A549 (cell line): ENCODE measurements around the gene EHD2.

Experiments
- CTCF ChIP-seq: fragments of >200 bp; sonication (Bioruptor Twin); formaldehyde crosslinking; IDR thresholded peaks from 3 replicates; pipeline ENCODE4 v1.5.1; 2016
- E2F6 ChIP-seq: IDR thresholded peaks from 2 replicates; pipeline ENCODE4 v1.6.1; 2012; ENCODE audit warnings: low read depth, borderline replicate concordance
- EP300 ChIP-seq, 2 experiments: fragments of >200 bp; sonication (Bioruptor Twin); formaldehyde crosslinking; IDR thresholded peaks; 2 replicates in 1 of 2; 3 replicates in 1 of 2; pipeline ENCODE4 v1.6.1; 2016 to 2017
- MAZ ChIP-seq: fragments of 150-350 bp; IDR thresholded peaks from 2 replicates; pipeline ENCODE4 v1.6.1; 2014; ENCODE audit warnings: antibody characterized with exemption, low read depth, low read length, borderline replicate concordance
- MYC ChIP-seq: IDR thresholded peaks from 2 replicates; pipeline ENCODE4 v1.6.1; 2012; ENCODE audit warnings: mild to moderate bottlenecking, inconsistent platforms, low read length, improper control_type of control experiment, borderline replicate concordance
- RFX5 ChIP-seq: fragments of 450-650 bp; IDR thresholded peaks from 2 replicates; pipeline ENCODE4 v1.7.1; 2014; ENCODE audit warnings: antibody characterized with exemption, mild to moderate bottlenecking, moderate library complexity
- ZSCAN20 ChIP-seq: fragments of 250-450 bp; sonication (Bioruptor Pico); IDR thresholded peaks from 2 replicates; pipeline ENCODE4 v1.8.0; 2022; ENCODE audit warnings: mild to moderate bottlenecking, moderate library complexity

- TF ChIP-seq RFX5, result no peak
- no peak for TF ChIP-seq CTCF
- no peak for TF ChIP-seq E2F6
- TF ChIP-seq MAZ, result no peak
- no peak for TF ChIP-seq MYC
- TF ChIP-seq EP300 (IDR thresholded peaks at IDR 0.05), result no peak
- no peak for TF ChIP-seq ZSCAN20 (CRISPR knock-in tag)
Observed at GRCh38 chr19:47673426-47673825, 39.8 kb upstream of the EHD2 start.
